ENCODE measurements around the gene CHSY1. TPM values are rescaled to one million over a fixed set of nuclear protein-coding genes. Genes with fewer than 3 reads are reported as not detected.

Gene CHSY1
- total and polyA plus RNA-seq, 2 of the 13 experiments (the other 11 are each of a cell fraction or from before 2014, with no cell fraction given), result 13.3 to 13.7 TPM

DNA sequence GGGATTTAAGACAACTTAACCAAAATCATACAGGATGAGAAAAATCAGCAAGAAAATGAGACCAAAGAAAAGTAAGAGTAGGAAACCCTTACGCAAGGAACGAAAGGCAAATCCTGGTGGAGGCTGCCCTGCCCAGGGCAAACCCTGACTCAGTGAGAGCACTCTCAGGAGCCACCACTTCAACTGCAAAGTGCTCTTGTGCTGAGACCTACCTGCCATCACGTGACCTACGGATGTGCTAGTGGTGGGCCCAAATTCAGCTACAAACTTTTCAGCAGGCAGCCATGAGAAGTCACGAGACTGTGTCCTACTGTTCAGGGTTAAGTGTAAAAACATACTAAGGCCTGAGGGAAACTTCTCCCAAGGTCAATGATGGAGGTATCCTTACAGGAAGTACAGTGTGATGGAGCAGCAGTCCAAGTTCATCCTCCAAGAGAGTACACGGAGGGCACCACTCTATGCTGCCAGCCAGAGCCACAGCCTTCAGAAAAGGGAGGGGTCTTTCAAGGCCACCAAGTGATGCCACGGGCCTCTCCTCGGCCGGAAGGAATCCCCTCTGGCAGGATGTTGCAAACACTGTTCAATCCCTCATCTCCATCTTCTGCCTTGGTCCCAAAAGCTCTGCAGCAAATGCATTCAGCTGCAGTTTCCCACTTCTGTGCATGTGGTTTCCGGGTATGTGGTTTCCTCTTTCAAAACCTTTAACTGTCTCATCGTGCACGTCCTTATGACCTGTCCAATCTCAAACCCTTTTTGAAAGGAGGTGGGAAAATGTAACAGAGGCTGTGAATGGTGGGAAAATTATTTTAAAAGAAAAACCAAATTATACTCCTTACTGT, 9.5 kb downstream of the CHSY1 start:
- Histone ChIP-seq H3K9ac (ENCODE audit: insufficient read depth, low read depth, low read length) (no peak overlapping the region), H3K4me2 (ENCODE audit: low read depth, low read length) (no peak overlapping the region), H2AFZ (ENCODE audit: low read length) (no peak overlapping the region), H3K27ac (ENCODE audit: extremely low read length, insufficient read depth, low read length) (no peak overlapping the region), H3K36me3 (replicated peaks in 1 of 2; ENCODE audit: control insufficient read depth in 1 of 2, insufficient read depth in 2 of 2, low read length in 2 of 2) (peaks cover 0 to 7% of the 10 kb centered on the region in 2 experiments; a peak in 2 of 5 replicates), H3K27me3 (ENCODE audit: control insufficient read depth in 1 of 2, insufficient read depth in 2 of 2, low read length in 2 of 2) (no peaks in the 10 kb centered on the region), H3K4me3 (replicated peaks in 1 of 3; ENCODE audit: insufficient read depth in 1 of 3, low read depth in 2 of 3, low read length in 3 of 3) (no peak overlapping the region), H3K79me2 (ENCODE audit: insufficient read depth, low read length) (peaks cover 94% of the 10 kb centered on the region), H4K20me1 (ENCODE audit: insufficient read depth, low read length) (peaks cover 29% of the 10 kb centered on the region), H3K9me3 (ENCODE audit: low read length) (no peaks in the 10 kb centered on the region), H3K4me1 (ENCODE audit: insufficient read depth, low read length) (peaks cover 80% of the 10 kb centered on the region)
- TF ChIP-seq TBL1XR1 (IDR thresholded peaks at IDR 0.05; ENCODE audit: borderline replicate concordance, low read length, partially characterized antibody) (no peak), ZNF256 (CRISPR knock-in tag; conservative IDR thresholded peaks at IDR 0.05) (no peak), NCOR1 (IDR thresholded peaks at IDR 0.05; ENCODE audit: borderline replicate concordance, low read length) (no peak), MED1 (CRISPR knock-in tag; IDR thresholded peaks at IDR 0.05) (no peak), ZNF598 (CRISPR knock-in tag; IDR thresholded peaks at IDR 0.05; ENCODE audit: borderline replicate concordance) (no peak), CHCHD3 (CRISPR knock-in tag; IDR thresholded peaks at IDR 0.05) (no peak), GPN1 (CRISPR knock-in tag; IDR thresholded peaks at IDR 0.05; ENCODE audit: borderline replicate concordance) (no peak), PHF8 (CRISPR knock-in tag; IDR thresholded peaks at IDR 0.05) (no peak), SRSF4 (IDR thresholded peaks at IDR 0.05; ENCODE audit: low read depth, low read length, poor library complexity, severe bottlenecking) (no peak), PHF20 (CRISPR knock-in tag; IDR thresholded peaks at IDR 0.05) (no peak)
- TF ChIP-seq, protein P1, sequence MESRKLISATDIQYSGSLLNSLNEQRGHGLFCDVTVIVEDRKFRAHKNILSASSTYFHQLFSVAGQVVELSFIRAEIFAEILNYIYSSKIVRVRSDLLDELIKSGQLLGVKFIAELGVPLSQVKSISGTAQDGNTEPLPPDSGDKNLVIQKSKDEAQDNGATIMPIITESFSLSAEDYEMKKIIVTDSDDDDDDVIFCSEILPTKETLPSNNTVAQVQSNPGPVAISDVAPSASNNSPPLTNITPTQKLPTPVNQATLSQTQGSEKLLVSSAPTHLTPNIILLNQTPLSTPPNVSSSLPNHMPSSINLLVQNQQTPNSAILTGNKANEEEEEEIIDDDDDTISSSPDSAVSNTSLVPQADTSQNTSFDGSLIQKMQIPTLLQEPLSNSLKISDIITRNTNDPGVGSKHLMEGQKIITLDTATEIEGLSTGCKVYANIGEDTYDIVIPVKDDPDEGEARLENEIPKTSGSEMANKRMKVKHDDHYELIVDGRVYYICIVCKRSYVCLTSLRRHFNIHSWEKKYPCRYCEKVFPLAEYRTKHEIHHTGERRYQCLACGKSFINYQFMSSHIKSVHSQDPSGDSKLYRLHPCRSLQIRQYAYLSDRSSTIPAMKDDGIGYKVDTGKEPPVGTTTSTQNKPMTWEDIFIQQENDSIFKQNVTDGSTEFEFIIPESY (CRISPR knock-in tag; IDR thresholded peaks at IDR 0.05), result no peak
- TF ChIP-seq, protein P2, sequence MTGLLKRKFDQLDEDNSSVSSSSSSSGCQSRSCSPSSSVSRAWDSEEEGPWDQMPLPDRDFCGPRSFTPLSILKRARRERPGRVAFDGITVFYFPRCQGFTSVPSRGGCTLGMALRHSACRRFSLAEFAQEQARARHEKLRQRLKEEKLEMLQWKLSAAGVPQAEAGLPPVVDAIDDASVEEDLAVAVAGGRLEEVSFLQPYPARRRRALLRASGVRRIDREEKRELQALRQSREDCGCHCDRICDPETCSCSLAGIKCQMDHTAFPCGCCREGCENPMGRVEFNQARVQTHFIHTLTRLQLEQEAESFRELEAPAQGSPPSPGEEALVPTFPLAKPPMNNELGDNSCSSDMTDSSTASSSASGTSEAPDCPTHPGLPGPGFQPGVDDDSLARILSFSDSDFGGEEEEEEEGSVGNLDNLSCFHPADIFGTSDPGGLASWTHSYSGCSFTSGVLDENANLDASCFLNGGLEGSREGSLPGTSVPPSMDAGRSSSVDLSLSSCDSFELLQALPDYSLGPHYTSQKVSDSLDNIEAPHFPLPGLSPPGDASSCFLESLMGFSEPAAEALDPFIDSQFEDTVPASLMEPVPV (CRISPR knock-in tag; IDR thresholded peaks at IDR 0.05), result no peak
- TF ChIP-seq, protein P3, sequence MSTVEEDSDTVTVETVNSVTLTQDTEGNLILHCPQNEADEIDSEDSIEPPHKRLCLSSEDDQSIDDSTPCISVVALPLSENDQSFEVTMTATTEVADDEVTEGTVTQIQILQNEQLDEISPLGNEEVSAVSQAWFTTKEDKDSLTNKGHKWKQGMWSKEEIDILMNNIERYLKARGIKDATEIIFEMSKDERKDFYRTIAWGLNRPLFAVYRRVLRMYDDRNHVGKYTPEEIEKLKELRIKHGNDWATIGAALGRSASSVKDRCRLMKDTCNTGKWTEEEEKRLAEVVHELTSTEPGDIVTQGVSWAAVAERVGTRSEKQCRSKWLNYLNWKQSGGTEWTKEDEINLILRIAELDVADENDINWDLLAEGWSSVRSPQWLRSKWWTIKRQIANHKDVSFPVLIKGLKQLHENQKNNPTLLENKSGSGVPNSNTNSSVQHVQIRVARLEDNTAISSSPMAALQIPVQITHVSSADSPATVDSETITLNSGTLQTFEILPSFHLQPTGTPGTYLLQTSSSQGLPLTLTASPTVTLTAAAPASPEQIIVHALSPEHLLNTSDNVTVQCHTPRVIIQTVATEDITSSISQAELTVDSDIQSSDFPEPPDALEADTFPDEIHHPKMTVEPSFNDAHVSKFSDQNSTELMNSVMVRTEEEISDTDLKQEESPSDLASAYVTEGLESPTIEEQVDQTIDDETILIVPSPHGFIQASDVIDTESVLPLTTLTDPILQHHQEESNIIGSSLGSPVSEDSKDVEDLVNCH (CRISPR knock-in tag; IDR thresholded peaks at IDR 0.05), result no peak
- TF ChIP-seq, protein P4, sequence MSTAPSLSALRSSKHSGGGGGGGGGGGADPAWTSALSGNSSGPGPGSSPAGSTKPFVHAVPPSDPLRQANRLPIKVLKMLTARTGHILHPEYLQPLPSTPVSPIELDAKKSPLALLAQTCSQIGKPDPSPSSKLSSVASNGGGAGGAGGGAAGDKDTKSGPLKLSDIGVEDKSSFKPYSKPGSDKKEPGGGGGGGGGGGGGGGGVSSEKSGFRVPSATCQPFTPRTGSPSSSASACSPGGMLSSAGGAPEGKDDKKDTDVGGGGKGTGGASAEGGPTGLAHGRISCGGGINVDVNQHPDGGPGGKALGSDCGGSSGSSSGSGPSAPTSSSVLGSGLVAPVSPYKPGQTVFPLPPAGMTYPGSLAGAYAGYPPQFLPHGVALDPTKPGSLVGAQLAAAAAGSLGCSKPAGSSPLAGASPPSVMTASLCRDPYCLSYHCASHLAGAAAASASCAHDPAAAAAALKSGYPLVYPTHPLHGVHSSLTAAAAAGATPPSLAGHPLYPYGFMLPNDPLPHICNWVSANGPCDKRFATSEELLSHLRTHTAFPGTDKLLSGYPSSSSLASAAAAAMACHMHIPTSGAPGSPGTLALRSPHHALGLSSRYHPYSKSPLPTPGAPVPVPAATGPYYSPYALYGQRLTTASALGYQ (CRISPR knock-in tag; IDR thresholded peaks at IDR 0.05), result no peak
- intact Hi-C loops (cut with micrococcal nuclease; ENCODE audit: unreplicated experiment) (no loop called here), in situ Hi-C loops (cut with HindIII; ENCODE audit: extremely low pct_ligation_motif_present, low pct_unique_long_range_greater_than_20kb) (no loop called here)
- DNase-seq (ENCODE audit: low spot score) (no peak), ATAC-seq (no peak), FAIRE-seq (no peak)
- 89% methylated on average over 8 of the region's 12 CpGs for WGBS (ENCODE audit: low lambda C conversion rate)
- BruUV-seq (replicated peaks), result no TSS peak
- CTCF ChIA-PET (ENCODE audit: low intra/inter-chr PET ratio, low total read pairs), result no interaction called here
- POLR2A ChIA-PET, result no interaction called here

Data from HepG2 (cell line).